H1 (cell line): ENCODE results near the gene KLHDC8A. TPM values are rescaled to one million over a fixed set of nuclear protein-coding genes. Genes with fewer than 3 reads are reported as not detected.

Experiments used
- CTCF ChIA-PET: fragments of 300-600 bp; sonication (Branson Sonifier 250); formaldehyde crosslinking; loops from one replicate; lab custom pipeline; 2021; ENCODE audit not compliant: partially characterized antibody; lab: Charles Lee
- POLR2A ChIA-PET: fragments of 300-600 bp; sonication (Branson Sonifier 250); formaldehyde crosslinking; loops from one replicate; lab custom pipeline; 2021; ENCODE audit warnings: inconsistent platforms; ENCODE audit not compliant: partially characterized antibody; lab: Charles Lee
- DNase-seq, 2 experiments: peaks; one replicate each; pipeline versions ENCODE4 v3.0.0 to v3.0.0-alpha.2; 2010 to 2022; ENCODE audit warnings: low spot score in 2 of 2, low read depth in 1 of 2, mixed read lengths in 1 of 2
- FAIRE-seq: peaks from 2 replicates; lab custom pipeline; 2011; peaks lifted over from hg19 to GRCh38; lab: Jason Lieb, UNC
- H2AFZ ChIP-seq: 2 replicates; pipeline ENCODE4 v1.8.1; 2012; ENCODE audit warnings: low read length, inconsistent platforms
- H2AK5ac ChIP-seq: 2 replicates; pipeline ENCODE4 v1.6.1; 2013; ENCODE audit warnings: low read depth, low read length
- H2BK120ac ChIP-seq: replicated peaks from 2 replicates; pipeline ENCODE3; 2013; ENCODE audit warnings: low read depth, low read length, inconsistent platforms
- H2BK12ac ChIP-seq: 2 replicates; pipeline ENCODE4 v1.6.1; 2013; ENCODE audit warnings: low read depth, low read length
- H2BK15ac ChIP-seq: 2 replicates; pipeline ENCODE4 v1.6.1; 2013; ENCODE audit warnings: low read length
- H2BK20ac ChIP-seq: 2 replicates; pipeline ENCODE4 v1.6.1; 2013; ENCODE audit warnings: low read length
- H2BK5ac ChIP-seq: 2 replicates; pipeline ENCODE4 v1.6.1; 2013; ENCODE audit warnings: low read depth, low read length
- H3K14ac ChIP-seq: 2 replicates; pipeline ENCODE4 v1.6.1; 2013; ENCODE audit warnings: inconsistent platforms; ENCODE audit not compliant: insufficient read length
- H3K18ac ChIP-seq: 2 replicates; pipeline ENCODE4 v1.6.1; 2013; ENCODE audit warnings: low read length; ENCODE audit errors: extremely low read depth
- H3K23ac ChIP-seq: 2 replicates; pipeline ENCODE4 v1.6.1; 2013; ENCODE audit warnings: inconsistent platforms; ENCODE audit not compliant: insufficient read length
- H3K23me2 ChIP-seq: 2 replicates; pipeline ENCODE4 v1.6.1; 2013; ENCODE audit warnings: low read depth, low read length
- H3K27ac ChIP-seq: 2 replicates; pipeline ENCODE4 v1.6.1; 2011; ENCODE audit warnings: low read depth, low read length, inconsistent platforms
- H3K27me3 ChIP-seq, 4 experiments: replicated peaks in 1 of 4; 1 replicate in 1 of 4; 2 replicates in 3 of 4; pipeline versions ENCODE4 v1.6.1 to v1.8.1; 2011 to 2013; ENCODE audit warnings: low read length in 3 of 4, mild to moderate bottlenecking in 3 of 4, inconsistent platforms in 2 of 4, mixed read lengths in 2 of 4, moderate library complexity in 1 of 4; ENCODE audit not compliant: control insufficient read depth in 3 of 4, insufficient read depth in 3 of 4; ENCODE audit errors: extremely low read depth in 1 of 4
- H3K36me3 ChIP-seq, 4 experiments: 2 replicates each; pipeline versions ENCODE4 v1.6.1 to v1.8.1; 2011 to 2013; ENCODE audit warnings: mild to moderate bottlenecking in 4 of 4, low read length in 3 of 4, moderate library complexity in 2 of 4, control low read depth in 1 of 4, inconsistent platforms in 1 of 4; ENCODE audit not compliant: insufficient read depth in 4 of 4, control insufficient read depth in 2 of 4
- H3K4ac ChIP-seq: replicated peaks from 2 replicates; pipeline ENCODE3; 2013; ENCODE audit warnings: low read length, low read depth, mixed read lengths, inconsistent platforms; ENCODE audit not compliant: insufficient read length
- H3K4me1 ChIP-seq, 4 experiments: replicated peaks in 1 of 4; 1 replicate in 1 of 4; 2 replicates in 3 of 4; pipeline versions ENCODE4 v1.6.1 to v1.8.1; 2011 to 2013; ENCODE audit warnings: low read length in 3 of 4, inconsistent platforms in 2 of 4, mixed read lengths in 1 of 4; ENCODE audit not compliant: insufficient read depth in 4 of 4, control insufficient read depth in 3 of 4
- H3K4me2 ChIP-seq, 2 experiments: 2 replicates each; pipeline versions ENCODE4 v1.6.1 to v1.8.1; 2011 to 2013; ENCODE audit warnings: low read depth in 2 of 2, low read length in 2 of 2, control low read depth in 1 of 2, inconsistent platforms in 1 of 2, mild to moderate bottlenecking in 1 of 2; ENCODE audit not compliant: insufficient read depth in 1 of 2
- H3K4me3 ChIP-seq, 4 experiments: fragments of 200-600, 300-600 bp in 1 of 4; sonication (generic), shearing (Covaris generic), sonication (Bioruptor Twin) in 1 of 4; 2 replicates each; pipeline versions ENCODE4 v1.5.1 to v1.8.1; 2011 to 2016; ENCODE audit warnings: low read length in 4 of 4, low read depth in 3 of 4, control low read depth in 2 of 4, inconsistent platforms in 2 of 4, mild to moderate bottlenecking in 2 of 4, mixed read lengths in 1 of 4, moderate library complexity in 1 of 4; ENCODE audit not compliant: insufficient read depth in 2 of 4; ENCODE audit errors: extremely low read depth in 1 of 4
- H3K56ac ChIP-seq: replicated peaks from 2 replicates; pipeline ENCODE3; 2013; ENCODE audit warnings: low read depth, mild to moderate bottlenecking, mixed read lengths, low read length, inconsistent platforms; ENCODE audit not compliant: insufficient read length
- H3K79me1 ChIP-seq: 2 replicates; pipeline ENCODE4 v1.6.1; 2013; ENCODE audit warnings: low read depth, low read length, control low read depth
- H3K79me2 ChIP-seq, 2 experiments: 2 replicates each; pipeline versions ENCODE4 v1.6.1 to v1.8.1; 2012 to 2013; ENCODE audit warnings: low read length in 2 of 2, mild to moderate bottlenecking in 2 of 2, inconsistent platforms in 1 of 2; ENCODE audit not compliant: insufficient read depth in 2 of 2, control insufficient read depth in 1 of 2
- H3K9ac ChIP-seq, 4 experiments: replicated peaks in 1 of 4; 1 replicate in 1 of 4; 2 replicates in 3 of 4; pipeline versions ENCODE4 v1.6.1 to v1.8.1; 2011 to 2013; ENCODE audit warnings: low read depth in 3 of 4, low read length in 3 of 4, control low read depth in 2 of 4, mild to moderate bottlenecking in 2 of 4, moderate library complexity in 2 of 4, inconsistent platforms in 1 of 4; ENCODE audit errors: extremely low read depth in 1 of 4
- H3K9me3 ChIP-seq, 2 experiments: 2 replicates each; pipeline versions ENCODE4 v1.6.1 to v1.8.1; 2012 to 2013; ENCODE audit warnings: mild to moderate bottlenecking in 2 of 2, moderate library complexity in 2 of 2, control low read depth in 1 of 2, inconsistent platforms in 1 of 2, low read depth in 1 of 2, low read length in 1 of 2, mixed read lengths in 1 of 2; ENCODE audit not compliant: insufficient read depth in 2 of 2
- H4K20me1 ChIP-seq, 2 experiments: replicated peaks in 1 of 2; 2 replicates each; pipeline versions ENCODE3 to v1.8.1; 2011 to 2013; ENCODE audit warnings: inconsistent platforms in 2 of 2, low read length in 2 of 2, mild to moderate bottlenecking in 1 of 2; ENCODE audit not compliant: insufficient read depth in 2 of 2, control insufficient read depth in 1 of 2
- H4K5ac ChIP-seq: 2 replicates; pipeline ENCODE4 v1.6.1; 2013; ENCODE audit warnings: low read length, low read depth, mixed read lengths, inconsistent platforms; ENCODE audit not compliant: insufficient read length
- H4K8ac ChIP-seq: 2 replicates; pipeline ENCODE4 v1.8.0; 2013; ENCODE audit warnings: mild to moderate bottlenecking, moderate library complexity, low read length, inconsistent platforms; ENCODE audit not compliant: insufficient read depth; ENCODE audit errors: extremely low read depth
- H4K91ac ChIP-seq: replicated peaks from 2 replicates; pipeline ENCODE3; 2013; ENCODE audit warnings: low read length, mixed read lengths, inconsistent platforms; ENCODE audit not compliant: insufficient read length
- KDM1A ChIP-seq: fragments of 200-600, 300-600 bp; sonication (generic); IDR thresholded peaks from 2 replicates; pipeline ENCODE4 v1.7.1; 2016; ENCODE audit warnings: mild to moderate bottlenecking, low read length, borderline replicate concordance
- POU5F1 ChIP-seq: IDR thresholded peaks from 2 replicates; pipeline ENCODE4 v1.6.1; 2011; ENCODE audit warnings: low read depth, mild to moderate bottlenecking, low read length, moderate library complexity
- USF2 ChIP-seq: IDR thresholded peaks from 2 replicates; pipeline ENCODE4 v1.6.1; 2011; ENCODE audit warnings: low read length, improper control_type of control experiment
- WGBS, 2 experiments: shearing (Covaris generic) in 1 of 2; methylation state at CpG; one replicate each; pipeline versions ENCODE4 v1.1.6 to v1.1.7; 2013 to 2015; ENCODE audit warnings: low lambda C conversion rate in 2 of 2, mixed read lengths in 2 of 2, inconsistent platforms in 1 of 2, low coverage in 1 of 2, missing lambda C conversion rate in 1 of 2; ENCODE audit not compliant: insufficient replicate concordance in 2 of 2, insufficient coverage in 1 of 2, insufficient read length in 1 of 2; ENCODE audit errors: extremely low coverage in 1 of 2, missing lambda C conversion rate in 1 of 2; 5-methylcytosine and 5-hydroxymethylcytosine counted together
- polyA plus RNA-seq, 7 experiments: library from polyadenylated mRNA; depleted of rRNA in 3 of 7; stranded (reverse) in 5 of 7; unstranded in 2 of 7; fragments of >200 nt in 5 of 7; fragments of 200-250 nt in 2 of 7; gene quantifications; 1 replicate in 5 of 7; 2 replicates in 1 of 7; 4 replicates in 1 of 7; pipeline versions ENCODE4 v1.2.1 to v1.2.3, GENCODE V29; 2011 to 2013; ENCODE audit warnings: missing spikeins in 2 of 7, mixed read lengths in 2 of 7
- total RNA-seq: library from RNA; stranded (reverse); fragmentation: NEBNext Ultra II Directional; extraction: Animal tissue kit (Norgen Biotek cat#: 25700); gene quantifications from 2 replicates; pipeline ENCODE4 v1.2.1, GENCODE V29; 2021

Gene KLHDC8A
- total and polyA plus RNA-seq, 2 of the 8 experiments (the other 6 are each of a cell fraction or from before 2014, with no cell fraction given) = 1.9 to 3.4 TPM

DNA sequence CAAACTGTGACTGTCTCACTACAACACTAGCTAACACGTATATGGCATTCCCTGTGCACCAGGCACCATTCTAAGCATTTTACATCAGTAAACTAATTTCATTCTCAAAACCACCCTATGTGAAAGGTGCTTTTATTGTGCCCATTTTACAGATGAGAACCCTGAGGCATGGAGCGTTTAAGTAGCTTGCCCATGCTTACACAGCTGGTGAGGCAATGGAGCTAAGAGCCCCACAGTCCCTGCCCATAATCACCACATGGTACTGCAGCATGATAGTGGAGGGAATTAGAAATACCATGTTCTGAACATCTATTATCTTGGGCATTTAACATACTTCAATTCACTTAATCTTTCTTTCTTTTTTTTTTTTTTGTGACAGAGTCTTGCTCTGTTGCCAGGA is 31.1 kb upstream of the KLHDC8A start:
- no peak overlapping the region for H4K91ac ChIP-seq
- H3K4me2 ChIP-seq = no peak overlapping the region
- H3K23me2 ChIP-seq = no peaks in the 10 kb centered on the region
- 95% methylated on average over 2 of the region's 2 CpGs; no CpG with 5 or more reads in 1 of the 2 experiments for WGBS, 2 experiments
- ChIA-PET CTCF (interaction anchor here (0.6 to 10.6 kb wide), 12 partner anchors 9 to 136 kb away, joined by 3 to 76 read pairs (median 4); no protein-coding TSS in a partner anchor), POLR2A (interaction anchor here (0.7 kb wide), 1 partner anchor 9 kb away, joined by 3 read pairs; no protein-coding TSS in a partner anchor)
- H2AK5ac ChIP-seq = no peak overlapping the region
- H2BK20ac ChIP-seq = no peak overlapping the region
- no peaks in the 10 kb centered on the region for H3K36me3 ChIP-seq
- no peak overlapping the region for H3K23ac ChIP-seq
- H4K5ac ChIP-seq = no peak overlapping the region
- no peak overlapping the region for H2BK12ac ChIP-seq
- no peak overlapping the region for H2AFZ ChIP-seq
- no peak overlapping the region for H3K56ac ChIP-seq
- FAIRE-seq (no peak), DNase-seq (peak in 1 of 2 experiments; percentile 24)
- H3K27me3 ChIP-seq = no peaks in the 10 kb centered on the region
- H3K4me3 ChIP-seq = no peak overlapping the region
- H3K14ac ChIP-seq = no peak overlapping the region
- H3K79me2 ChIP-seq = no peaks in the 10 kb centered on the region
- H2BK120ac ChIP-seq = no peak overlapping the region
- no peak overlapping the region for H2BK15ac ChIP-seq
- H4K20me1 ChIP-seq = no peaks in the 10 kb centered on the region
- H2BK5ac ChIP-seq = no peak overlapping the region
- H3K9me3 ChIP-seq = no peaks in the 10 kb centered on the region
- no peak overlapping the region for H3K9ac ChIP-seq
- no peaks in the 10 kb centered on the region for H3K79me1 ChIP-seq
- no peak overlapping the region for H3K27ac ChIP-seq
- no peak overlapping the region for H3K4ac ChIP-seq
- H3K4me1 ChIP-seq = no peaks in the 10 kb centered on the region
- no peak overlapping the region for H4K8ac ChIP-seq
- H3K18ac ChIP-seq = no peak overlapping the region
- TF ChIP-seq USF2 (no peak), KDM1A (peak; percentile 72), POU5F1 (no peak)
